ENCODE data around the gene DDX21.

DNA sequence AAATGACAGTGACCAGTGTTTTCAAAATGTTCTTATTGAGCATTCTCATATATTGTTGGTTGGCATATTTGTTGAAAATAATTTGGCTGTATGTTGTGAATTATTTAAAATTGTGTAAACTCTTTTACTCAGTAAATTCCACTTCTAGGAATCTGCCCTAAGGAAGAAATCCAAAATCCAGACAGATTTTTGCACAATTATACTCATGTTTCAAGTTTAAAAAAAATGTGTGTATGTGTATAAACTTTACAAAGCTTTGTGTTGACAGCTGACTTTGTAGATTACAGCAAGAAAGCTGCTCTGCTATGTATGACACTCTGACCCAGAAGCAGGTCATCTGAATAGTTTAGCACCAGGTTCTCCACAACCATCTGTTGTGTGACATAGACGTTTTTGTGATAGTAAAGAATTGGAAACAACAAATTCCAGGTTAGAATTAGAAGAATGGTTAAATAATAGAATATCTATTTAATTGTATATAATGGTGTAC, 54.2 kb downstream of the DDX21 start:
- no peak for TF ChIP-seq CTCF (conservative IDR thresholded peaks at IDR 0.05)
- TF ChIP-seq EZH2 (IDR thresholded peaks at IDR 0.05; ENCODE audit: low read depth) = no peak
